Lower leg skin (tissue), 3 donors: ENCODE measurements around the gene XCL2.
"Not testable (repeated sequence)": the region's sequence is repeated elsewhere in the genome, so short reads cannot be mapped to it uniquely, and the experiment has no call there.

ENCODE experiments used
- CTCF ChIP-seq, 3 donors: fragments of 450-650 bp; IDR thresholded peaks; one replicate each; pipeline ENCODE4 v1.5.1; 2016; ENCODE audit warnings: antibody characterized with exemption in 3 of 3, mild to moderate bottlenecking in 3 of 3, moderate library complexity in 2 of 3
- POLR2A ChIP-seq, 2 donors: fragments of 450-650 bp; IDR thresholded peaks; one replicate each; pipeline ENCODE4 v1.6.1; 2016 to 2017; ENCODE audit warnings: antibody characterized with exemption in 2 of 2, mild to moderate bottlenecking in 1 of 2, moderate library complexity in 1 of 2

DNA sequence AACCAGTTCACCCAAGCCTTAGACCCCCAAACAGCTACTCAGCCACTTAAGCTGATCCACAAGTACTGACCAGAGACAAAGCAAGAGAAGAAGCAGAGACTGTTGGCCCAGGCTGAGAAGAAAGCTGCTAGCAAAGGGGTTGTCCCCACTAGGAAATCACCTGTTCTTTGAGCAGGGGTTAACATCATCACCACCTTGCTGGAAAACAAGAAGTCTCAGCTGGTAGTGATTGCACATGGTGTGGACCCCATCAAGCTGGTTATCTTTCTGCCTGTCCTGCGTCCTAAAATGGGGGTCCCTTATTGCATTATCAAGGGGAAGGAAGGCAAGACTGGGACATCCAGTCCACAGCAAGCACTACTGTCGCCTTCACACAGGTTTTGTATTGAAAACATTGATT is 819 bp downstream of the XCL2 start:
- TF ChIP-seq CTCF, POLR2A (IDR thresholded peaks at IDR 0.05): not testable (repeated sequence)
